Thyroid gland (tissue), 4 donors: ENCODE results near the gene LOXL4. TPM values are rescaled to one million over a fixed set of nuclear protein-coding genes. Genes with fewer than 3 reads are reported as not detected.

Source experiments
- DNase-seq, 2 donors: peaks; one replicate each; pipeline ENCODE4 v3.0.0-alpha.2; 2019
- H3K27ac ChIP-seq, 3 donors: fragments of 200-600 bp; sonication (generic); 1 replicate in 2 of 3; 2 replicates in 1 of 3; pipeline ENCODE4 v1.5.1; 2016 to 2019; ENCODE audit warnings: mild to moderate bottlenecking in 1 of 3, moderate library complexity in 1 of 3
- H3K27me3 ChIP-seq: fragments of 200-600 bp; sonication (generic); one replicate; pipeline ENCODE4 v1.5.1; 2019
- H3K36me3 ChIP-seq, 2 donors: fragments of 200-600 bp; sonication (generic); one replicate each; pipeline ENCODE4 v1.5.1; 2016 to 2019
- H3K4me1 ChIP-seq, 2 donors: fragments of 200-600 bp; sonication (generic); one replicate each; pipeline ENCODE4 v1.5.1; 2017 to 2019
- H3K4me3 ChIP-seq, 3 donors: fragments of 200-600 bp; sonication (generic); replicated peaks in 1 of 3; 1 replicate in 2 of 3; 2 replicates in 1 of 3; pipeline ENCODE4 v1.5.1; 2016; ENCODE audit warnings: mild to moderate bottlenecking in 1 of 3
- H3K9me3 ChIP-seq: fragments of 200-600 bp; sonication (generic); one replicate; pipeline ENCODE4 v1.5.1; 2017
- POLR2A ChIP-seq, 2 donors: fragments of 450-650 bp; IDR thresholded peaks; one replicate each; pipeline ENCODE4 v1.6.1; 2017; ENCODE audit warnings: antibody characterized with exemption in 2 of 2, mild to moderate bottlenecking in 2 of 2, moderate library complexity in 1 of 2
- WGBS, 2 donors: methylation state at CpG; one replicate each; pipeline ENCODE4 v1.1.5; 2017; 5-methylcytosine and 5-hydroxymethylcytosine counted together
- intact Hi-C: fragments of 100-400 bp; cut with DNase I; formaldehyde crosslinking; loops from one replicate; pipeline ENCODE4 v1.15.1; 2023
- total RNA-seq, 4 donors: library from RNA; depleted of rRNA; stranded (reverse); fragments of >200 nt; gene quantifications; one replicate each; pipeline ENCODE4 v1.2.3, GENCODE V29; 2016
- TF ChIP-seq, protein P1 (sequence below), 6 experiments: fragments of 200-600 bp in 3 of 6; fragments of 450-650 bp in 3 of 6; sonication (generic) in 3 of 6; IDR thresholded peaks; one replicate each; pipeline ENCODE4 v1.5.1; 2016 to 2019; ENCODE audit warnings: antibody characterized with exemption in 6 of 6, mild to moderate bottlenecking in 2 of 6, inconsistent platforms in 1 of 6, moderate library complexity in 1 of 6

Gene LOXL4
- total RNA-seq, 4 donors from 2014 or later, result 11.9 to 20.5 (median 15.3) TPM

DNA sequence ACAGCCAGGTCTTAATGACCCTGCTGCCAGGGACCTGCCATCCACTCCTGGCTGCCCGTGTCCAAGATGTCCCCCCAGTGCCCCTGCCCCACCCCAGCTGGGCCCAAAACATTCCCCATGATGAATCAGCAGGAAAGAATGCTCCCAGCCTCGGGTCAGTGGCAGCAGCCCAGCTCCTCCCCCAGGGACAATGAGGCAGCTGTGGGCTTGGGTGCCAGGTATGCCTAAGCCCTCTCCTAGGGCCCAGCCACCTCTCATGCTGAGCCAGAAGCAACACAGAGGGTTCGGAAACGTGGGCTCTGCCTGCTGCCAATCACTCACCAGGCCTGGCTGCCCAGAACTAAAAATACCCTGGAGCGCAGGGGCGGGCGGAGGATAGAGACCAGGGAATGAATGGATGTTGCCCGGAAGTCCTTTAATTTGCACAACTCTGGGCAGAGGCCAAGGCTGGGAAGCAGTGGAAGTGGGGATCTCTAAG, 1.5 kb upstream of the LOXL4 start:
- no peaks in the 10 kb centered on the region for H3K36me3 ChIP-seq
- H3K4me3 ChIP-seq, result no peak overlapping the region
- peak overlapping the region; percentile 90 to 97 (median 92) for H3K27ac ChIP-seq
- peak; percentile 99 for DNase-seq
- peaks cover 53 to 73% of the 10 kb centered on the region in 2 donors for H3K4me1 ChIP-seq
- 0% methylated on average over 2 to 6 of the region's 8 CpGs for WGBS, 2 donors
- no peaks in the 10 kb centered on the region for H3K27me3 ChIP-seq
- no peaks in the 10 kb centered on the region for H3K9me3 ChIP-seq
- peak in 1 of 2 donors; percentile 25 for TF ChIP-seq POLR2A (IDR thresholded peaks at IDR 0.05)
- TF ChIP-seq, protein P1, sequence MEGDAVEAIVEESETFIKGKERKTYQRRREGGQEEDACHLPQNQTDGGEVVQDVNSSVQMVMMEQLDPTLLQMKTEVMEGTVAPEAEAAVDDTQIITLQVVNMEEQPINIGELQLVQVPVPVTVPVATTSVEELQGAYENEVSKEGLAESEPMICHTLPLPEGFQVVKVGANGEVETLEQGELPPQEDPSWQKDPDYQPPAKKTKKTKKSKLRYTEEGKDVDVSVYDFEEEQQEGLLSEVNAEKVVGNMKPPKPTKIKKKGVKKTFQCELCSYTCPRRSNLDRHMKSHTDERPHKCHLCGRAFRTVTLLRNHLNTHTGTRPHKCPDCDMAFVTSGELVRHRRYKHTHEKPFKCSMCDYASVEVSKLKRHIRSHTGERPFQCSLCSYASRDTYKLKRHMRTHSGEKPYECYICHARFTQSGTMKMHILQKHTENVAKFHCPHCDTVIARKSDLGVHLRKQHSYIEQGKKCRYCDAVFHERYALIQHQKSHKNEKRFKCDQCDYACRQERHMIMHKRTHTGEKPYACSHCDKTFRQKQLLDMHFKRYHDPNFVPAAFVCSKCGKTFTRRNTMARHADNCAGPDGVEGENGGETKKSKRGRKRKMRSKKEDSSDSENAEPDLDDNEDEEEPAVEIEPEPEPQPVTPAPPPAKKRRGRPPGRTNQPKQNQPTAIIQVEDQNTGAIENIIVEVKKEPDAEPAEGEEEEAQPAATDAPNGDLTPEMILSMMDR (IDR thresholded peaks at IDR 0.05), result no peak
- intact Hi-C loops, result no loop called here

DNA sequence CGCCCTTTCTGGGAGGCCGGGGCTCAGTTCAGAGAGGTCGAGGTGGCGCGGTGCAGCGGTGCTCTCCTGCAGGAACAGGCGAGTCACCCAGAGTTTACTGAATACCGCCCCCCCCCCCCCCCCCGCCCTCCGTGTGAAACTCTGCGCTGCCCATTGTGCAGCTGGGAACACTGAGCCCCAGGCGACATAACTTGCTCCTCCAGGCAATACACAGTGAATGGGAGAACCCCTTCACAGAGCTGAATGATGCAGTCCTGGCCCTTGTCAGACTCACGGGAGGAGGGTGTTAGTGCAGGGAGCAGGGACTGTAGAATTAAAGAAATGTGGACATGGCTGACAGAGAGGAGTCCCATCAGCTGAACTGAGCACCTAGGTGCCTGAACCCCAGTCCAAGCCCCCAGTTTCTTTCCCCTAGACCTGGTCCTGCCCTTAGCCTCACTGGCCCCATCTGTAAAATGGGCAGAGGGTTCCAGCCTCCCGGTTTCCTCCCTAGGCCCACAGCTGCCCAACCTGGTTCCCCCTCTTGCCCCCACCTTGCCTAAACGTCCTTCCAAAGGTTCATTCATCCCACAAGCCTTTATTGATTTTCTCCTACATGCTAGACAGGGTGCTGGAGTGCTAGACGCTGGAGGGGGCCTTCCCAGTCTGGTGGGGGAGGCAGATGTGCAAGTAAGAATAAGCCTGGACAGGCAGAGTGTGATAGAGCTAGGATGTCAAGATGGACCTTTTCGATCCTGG, 869 bp upstream of the LOXL4 start:
- peak overlapping the region in 2 of 3 donors; percentile 23 to 54 for H3K4me3 ChIP-seq
- intact Hi-C loops, result no loop called here
- H3K36me3 ChIP-seq, result no peaks in the 10 kb centered on the region
- peak in 1 of 2 donors; percentile 48 for DNase-seq
- H3K27ac ChIP-seq, result peak overlapping the region; percentile 90 to 97 (median 92)
- no peaks in the 10 kb centered on the region for H3K9me3 ChIP-seq
- H3K4me1 ChIP-seq, result peaks cover 53 to 73% of the 10 kb centered on the region in 2 donors
- H3K27me3 ChIP-seq, result no peaks in the 10 kb centered on the region
- WGBS, 2 donors, result 17 to 22% methylated on average over 6 to 17 of the region's 17 CpGs
- TF ChIP-seq, protein P1 (IDR thresholded peaks at IDR 0.05), result no peak
- TF ChIP-seq POLR2A (IDR thresholded peaks at IDR 0.05), result no peak

DNA sequence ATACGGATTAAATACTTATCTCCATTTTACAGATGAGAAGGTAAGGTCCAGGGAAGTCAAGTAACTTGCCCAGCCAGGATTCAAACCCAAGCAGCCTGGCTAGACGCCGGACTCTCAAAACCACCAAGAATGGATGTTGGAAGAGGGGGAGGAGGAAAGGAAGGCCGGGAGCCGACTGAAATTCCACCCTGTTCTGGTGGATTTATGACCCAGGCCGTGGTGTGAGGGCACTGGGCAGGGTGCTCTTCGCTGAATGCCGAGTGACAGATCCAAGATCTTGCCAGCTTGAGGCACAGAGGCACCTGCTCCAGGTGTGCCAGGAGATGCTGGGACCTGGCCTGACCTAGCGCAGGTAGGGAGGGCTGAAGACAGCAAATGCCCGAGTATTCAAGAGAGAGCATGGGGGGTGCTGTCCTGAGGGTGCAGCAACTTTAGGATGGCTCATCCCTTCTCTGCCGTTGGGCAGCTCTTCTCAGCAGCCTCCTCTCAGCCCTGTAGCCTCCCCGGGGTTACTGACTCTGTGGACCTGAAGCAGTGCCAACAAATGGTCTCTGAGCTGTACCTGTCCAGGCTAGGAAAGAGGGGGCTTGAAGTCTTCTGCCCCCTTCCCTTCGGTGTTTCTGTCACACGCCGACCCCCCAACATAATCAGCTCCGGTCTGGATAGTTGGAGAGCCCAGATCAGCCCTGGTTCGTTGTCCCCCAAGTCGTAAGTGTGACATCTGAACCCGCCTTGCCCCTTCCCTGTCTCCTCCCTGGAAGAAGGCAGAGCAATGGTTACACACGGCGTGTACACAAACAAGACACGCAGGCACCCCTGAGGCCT, 713 bp downstream of the LOXL4 start:
- Histone ChIP-seq H3K9me3 (no peaks in the 10 kb centered on the region), H3K4me1 (peaks cover 41 to 61% of the 10 kb centered on the region in 2 donors), H3K27ac (peak overlapping the region; percentile 86 to 95 (median 90)), H3K36me3 (no peaks in the 10 kb centered on the region), H3K4me3 (peak overlapping the region in 1 of 3 donors; percentile 54), H3K27me3 (no peaks in the 10 kb centered on the region)
- 73 to 79% methylated on average over 19 to 22 of the region's 22 CpGs for WGBS, 2 donors
- intact Hi-C loops, result no loop called here
- DNase-seq, result no peak
- TF ChIP-seq POLR2A (IDR thresholded peaks at IDR 0.05), result no peak
- TF ChIP-seq, protein P1 (IDR thresholded peaks at IDR 0.05), result no peak

DNA sequence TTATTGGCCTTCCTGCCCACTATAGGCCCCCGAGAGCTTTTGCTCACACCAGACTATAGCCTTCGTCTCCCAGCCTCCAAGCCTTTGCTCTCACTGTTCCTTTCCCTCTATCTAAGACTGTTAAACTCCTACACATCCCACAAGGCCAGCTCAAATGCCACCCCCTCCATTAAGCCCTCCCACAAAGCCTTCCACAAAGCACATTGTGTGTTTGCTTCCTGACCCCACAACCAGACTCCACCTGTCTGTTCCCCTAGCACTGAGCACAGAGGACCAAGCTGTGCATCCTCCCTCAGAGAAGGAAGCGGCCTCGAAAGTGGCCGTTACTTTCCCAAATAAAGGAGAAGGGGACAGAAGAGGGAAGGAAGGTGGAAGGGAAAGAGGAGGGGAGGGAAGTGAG, 1.3 kb downstream of the LOXL4 start:
- H3K9me3 ChIP-seq, result no peaks in the 10 kb centered on the region
- H3K36me3 ChIP-seq, result no peaks in the 10 kb centered on the region
- no peak for DNase-seq
- TF ChIP-seq, protein P1 (IDR thresholded peaks at IDR 0.05), result no peak
- TF ChIP-seq POLR2A (IDR thresholded peaks at IDR 0.05), result no peak
- H3K27me3 ChIP-seq, result no peaks in the 10 kb centered on the region
- H3K4me3 ChIP-seq, result no peak overlapping the region
- intact Hi-C loops, result no loop called here
- peaks cover 35 to 55% of the 10 kb centered on the region in 2 donors for H3K4me1 ChIP-seq
- WGBS, 2 donors, result 94 to 98% methylated on average over 5 of the region's 5 CpGs
- H3K27ac ChIP-seq, result peak overlapping the region; percentile 38 to 90 (median 86)
